ENCODE measurements around the gene SLC25A20.

SLC25A20 gene

GRCh38 chr3:48897460-48898376 is 964 bp downstream of the SLC25A20 start:
- peak overlapping the region; percentile 59 for H3K27ac ChIP-seq
- no peak for TF ChIP-seq CTCF (IDR thresholded peaks at IDR 0.05)
- TF ChIP-seq ZFX (IDR thresholded peaks at IDR 0.05; ENCODE audit: borderline replicate concordance): no peak

GRCh38 chr3:48896936-48897335 is 1.7 kb downstream of the SLC25A20 start:
- no peak overlapping the region for H3K27ac ChIP-seq
- TF ChIP-seq CTCF (IDR thresholded peaks at IDR 0.05) (no peak), ZFX (IDR thresholded peaks at IDR 0.05; ENCODE audit: borderline replicate concordance) (no peak)

- TF ChIP-seq CTCF (IDR thresholded peaks at IDR 0.05): no peak
- TF ChIP-seq ZFX (IDR thresholded peaks at IDR 0.05; ENCODE audit: borderline replicate concordance): no peak
- no peak overlapping the region for H3K27ac ChIP-seq
Observed at GRCh38 chr3:48894516-48894915, 4.2 kb downstream of the SLC25A20 start.

- no peak for TF ChIP-seq ZFX (IDR thresholded peaks at IDR 0.05; ENCODE audit: borderline replicate concordance)
- TF ChIP-seq CTCF (IDR thresholded peaks at IDR 0.05): no peak
- H3K27ac ChIP-seq: no peak overlapping the region
Observed at GRCh38 chr3:48891606-48892005, 7.1 kb downstream of the SLC25A20 start.

GRCh38 chr3:48885753-48886152 is 12.9 kb downstream of the SLC25A20 start:
- no peak for TF ChIP-seq CTCF (IDR thresholded peaks at IDR 0.05)
- no peak for TF ChIP-seq ZFX (IDR thresholded peaks at IDR 0.05; ENCODE audit: borderline replicate concordance)
- H3K27ac ChIP-seq: no peak overlapping the region

- TF ChIP-seq ZFX (IDR thresholded peaks at IDR 0.05; ENCODE audit: borderline replicate concordance) (no peak), CTCF (IDR thresholded peaks at IDR 0.05) (no peak)
- no peak overlapping the region for H3K27ac ChIP-seq
Observed at GRCh38 chr3:48881652-48882114, 17.0 kb downstream of the SLC25A20 start.

GRCh38 chr3:48881006-48881405 is 17.7 kb downstream of the SLC25A20 start:
- H3K27ac ChIP-seq: no peak overlapping the region
- TF ChIP-seq ZFX (IDR thresholded peaks at IDR 0.05; ENCODE audit: borderline replicate concordance) (no peak), CTCF (IDR thresholded peaks at IDR 0.05) (no peak)

Data from 22Rv1 (cell line).